Measurements from ENCODE around the gene CFHR1.
"Not testable (repeated sequence)": the region's sequence is repeated elsewhere in the genome, so short reads cannot be mapped to it uniquely, and the experiment has no call there.

CFHR1 gene

GRCh38 chr1:196819531-196819930, at the start of gene CFHR1:
TSS of gene CFHR1 (plus strand) at chr1:196819731. CDS start at chr1:196819845, 114 bp downstream.
- not testable (repeated sequence) for H3K4me3 ChIP-seq, H3K27ac ChIP-seq

GRCh38 chr1:196769823-196770222, 49.7 kb upstream of the CFHR1 start:
- not testable (repeated sequence) for H3K4me3 ChIP-seq, H3K27ac ChIP-seq

DNA sequence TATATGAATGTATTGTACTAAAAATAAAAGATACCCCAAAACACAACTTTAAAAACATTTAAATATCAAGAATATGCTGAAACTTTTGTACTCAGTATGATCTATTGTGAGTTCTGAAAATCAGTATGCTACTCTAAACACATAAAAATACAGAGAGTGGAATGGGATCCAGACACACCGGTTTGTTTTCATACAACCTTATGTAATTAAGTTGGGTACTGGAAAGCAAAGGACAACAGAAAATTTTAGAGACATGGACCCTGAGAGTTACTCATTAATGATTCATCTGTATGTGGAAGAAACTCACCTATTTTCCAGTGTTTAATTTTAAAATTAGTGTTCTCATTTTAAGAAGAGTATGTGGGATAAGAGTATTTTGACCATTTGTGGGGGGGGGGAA, 45.8 kb upstream of the CFHR1 start:
- Histone ChIP-seq H3K4me3 (no peak overlapping the region), H3K27ac (no peak overlapping the region)

GRCh38 chr1:196774175-196774574, 45.4 kb upstream of the CFHR1 start:
- Histone ChIP-seq H3K4me3 (no peak overlapping the region), H3K27ac (no peak overlapping the region)

DNA sequence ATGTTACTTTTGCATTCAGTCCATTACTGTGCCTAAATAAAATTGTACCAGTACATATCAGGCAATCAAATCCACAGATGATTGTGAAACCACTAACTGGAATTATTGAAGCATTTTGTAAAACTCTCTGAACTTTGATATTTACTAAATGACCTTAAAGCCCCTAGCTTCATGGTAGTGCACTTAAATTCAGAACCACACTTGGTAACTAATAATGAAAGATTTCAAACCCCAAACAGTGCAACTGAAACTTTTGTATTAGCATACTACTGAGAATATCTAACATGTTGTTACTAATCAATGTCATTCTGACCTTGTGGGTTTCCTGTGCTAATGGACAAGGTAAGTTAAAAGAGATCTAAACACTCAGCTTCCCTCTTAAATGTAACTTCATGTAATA, 44.9 kb upstream of the CFHR1 start, which contains the start of gene CFHR3:
Gene CFHR3 (plus strand): TSS at position 238 of the 400 bp plus-strand sequence. CDS start 47 bp downstream, at position 285.
- Histone ChIP-seq H3K27ac (no peak within 1 kb of the TSS), H3K4me3 (no peak within 1 kb of the TSS)

DNA sequence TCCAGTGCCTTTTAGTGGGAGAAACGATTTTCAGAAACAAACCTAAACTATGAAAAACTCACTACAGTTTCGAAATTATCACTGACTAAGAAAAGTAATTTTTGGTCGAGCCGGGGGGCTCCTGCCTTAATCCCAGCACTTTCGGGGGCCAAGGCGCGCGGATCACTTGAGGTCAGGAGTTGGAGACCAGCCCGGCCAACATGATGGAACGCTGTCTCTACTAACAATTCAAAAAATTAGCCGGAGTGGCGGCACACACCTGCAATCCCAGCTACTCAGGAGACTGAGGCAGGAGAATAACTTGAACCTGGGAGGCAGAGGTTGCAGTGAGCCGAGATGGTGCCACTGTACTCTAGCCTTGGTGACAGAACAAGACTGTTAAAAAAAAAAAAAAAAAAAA, 41.9 kb upstream of the CFHR1 start:
- Histone ChIP-seq H3K27ac (no peak overlapping the region), H3K4me3 (no peak overlapping the region)

GRCh38 chr1:196779093-196779492, 40.4 kb upstream of the CFHR1 start:
- H3K27ac ChIP-seq, result no peak overlapping the region
- H3K4me3 ChIP-seq, result no peak overlapping the region

GRCh38 chr1:196791252-196791651, 28.3 kb upstream of the CFHR1 start:
- H3K4me3 ChIP-seq, H3K27ac ChIP-seq: not testable (repeated sequence)

GRCh38 chr1:196794103-196794502, 25.4 kb upstream of the CFHR1 start:
- H3K27ac ChIP-seq, H3K4me3 ChIP-seq: not testable (repeated sequence)

DNA sequence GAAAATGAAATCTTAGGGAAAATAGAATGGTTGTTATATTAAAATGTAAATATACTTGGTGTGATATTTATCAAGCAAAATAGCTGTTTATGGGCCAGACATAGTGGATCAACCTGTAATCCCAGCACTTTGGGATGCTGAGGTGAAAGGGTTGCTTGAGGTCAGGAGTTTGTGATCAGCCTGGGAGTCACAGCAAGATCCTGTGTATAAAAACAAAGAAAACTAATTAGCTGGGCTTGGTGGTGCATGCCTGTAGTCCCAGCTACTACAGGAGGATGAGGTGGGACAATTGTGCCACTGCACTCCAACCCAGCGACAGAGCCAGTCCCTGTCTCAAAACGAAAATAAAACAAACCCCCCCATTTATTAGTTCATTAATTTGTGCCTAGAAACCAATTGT, 21.6 kb upstream of the CFHR1 start:
- Histone ChIP-seq H3K27ac (no peak overlapping the region), H3K4me3 (no peak overlapping the region)

- not testable (repeated sequence) for H3K4me3 ChIP-seq, H3K27ac ChIP-seq
These were observed 17.6 kb upstream of the CFHR1 start for GRCh38 chr1:196801920-196802319.

DNA sequence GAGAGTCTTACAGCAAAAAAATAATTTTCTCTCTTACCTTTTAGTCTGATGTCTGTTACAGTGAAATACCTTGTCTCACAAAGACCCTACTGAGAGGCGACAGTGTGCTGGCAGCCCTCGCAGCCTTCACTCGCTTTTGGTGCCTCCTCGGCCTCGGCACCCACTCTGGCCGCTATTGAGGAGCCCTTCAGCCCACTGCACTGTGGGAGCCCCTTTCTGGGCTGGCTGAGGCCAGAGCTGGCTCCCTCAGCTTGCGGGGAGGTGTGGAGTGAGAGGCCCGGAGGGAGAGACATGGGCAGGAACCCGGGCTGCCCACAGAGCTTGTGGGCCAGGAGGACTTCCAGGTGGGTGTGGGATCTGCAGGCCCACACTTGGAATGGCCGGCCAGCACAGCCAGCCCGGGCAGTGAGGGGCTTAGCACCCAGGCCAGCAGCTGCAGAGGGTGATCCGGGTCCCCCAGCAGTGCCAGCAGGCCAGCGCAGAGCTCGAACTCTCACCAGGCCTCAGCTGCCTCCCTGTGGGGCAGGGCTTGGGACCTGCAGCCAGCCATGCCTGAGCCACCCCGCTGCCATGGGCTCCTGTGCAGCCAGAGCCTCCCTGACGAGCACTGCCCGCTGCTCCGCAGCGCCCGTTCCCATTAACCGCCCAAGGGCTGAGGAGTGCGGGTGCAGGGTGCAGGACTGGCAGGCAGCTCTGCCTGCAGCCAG, 10.8 kb upstream of the CFHR1 start:
- no peak overlapping the region for H3K27ac ChIP-seq
- H3K4me3 ChIP-seq, result no peak overlapping the region

GRCh38 chr1:196817442-196817841, 2.1 kb upstream of the CFHR1 start:
- not testable (repeated sequence) for H3K4me3 ChIP-seq, H3K27ac ChIP-seq

DNA sequence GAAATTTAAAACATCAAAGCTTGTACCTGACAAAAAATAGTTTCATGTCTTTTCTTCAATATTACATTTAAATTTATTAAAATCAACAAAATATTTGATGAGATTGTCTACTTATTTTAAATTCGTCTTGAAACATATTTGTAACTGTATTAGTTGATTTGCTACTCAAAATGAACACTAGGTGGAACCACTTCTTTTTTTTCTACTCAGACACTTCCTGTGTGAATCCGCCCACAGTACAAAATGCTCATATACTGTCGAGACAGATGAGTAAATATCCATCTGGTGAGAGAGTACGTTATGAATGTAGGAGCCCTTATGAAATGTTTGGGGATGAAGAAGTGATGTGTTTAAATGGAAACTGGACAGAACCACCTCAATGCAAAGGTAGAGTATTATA, 8.3 kb downstream of the CFHR1 start:
- not testable (repeated sequence) for H3K4me3 ChIP-seq, H3K27ac ChIP-seq

GRCh38 chr1:196849613-196850492, 30.3 kb downstream of the CFHR1 start:
- H3K4me3 ChIP-seq, H3K27ac ChIP-seq: not testable (repeated sequence)

- Histone ChIP-seq H3K27ac (no peak overlapping the region), H3K4me3 (no peak overlapping the region)
These were observed 36.5 kb downstream of the CFHR1 start for GRCh38 chr1:196856053-196856452.

DNA sequence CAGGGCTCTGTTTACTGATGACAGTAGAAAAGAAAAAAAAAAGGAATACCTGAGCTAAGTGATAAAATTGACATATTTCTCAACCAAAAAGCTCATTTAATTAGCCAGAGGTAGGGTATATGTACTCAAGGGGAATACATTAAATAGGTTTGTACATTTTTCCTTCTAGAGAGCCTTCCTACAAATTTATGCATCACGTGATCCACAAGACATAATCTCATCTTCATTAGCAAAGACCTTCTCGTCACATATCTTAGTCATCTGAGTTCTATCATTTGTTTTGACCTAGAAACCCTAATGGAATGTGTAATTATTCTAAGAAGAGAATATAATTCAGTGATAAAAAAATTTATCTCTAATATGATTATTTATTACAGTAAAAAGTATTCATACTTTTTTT, 37.7 kb downstream of the CFHR1 start:
- no peak overlapping the region for H3K4me3 ChIP-seq
- no peak overlapping the region for H3K27ac ChIP-seq

DNA sequence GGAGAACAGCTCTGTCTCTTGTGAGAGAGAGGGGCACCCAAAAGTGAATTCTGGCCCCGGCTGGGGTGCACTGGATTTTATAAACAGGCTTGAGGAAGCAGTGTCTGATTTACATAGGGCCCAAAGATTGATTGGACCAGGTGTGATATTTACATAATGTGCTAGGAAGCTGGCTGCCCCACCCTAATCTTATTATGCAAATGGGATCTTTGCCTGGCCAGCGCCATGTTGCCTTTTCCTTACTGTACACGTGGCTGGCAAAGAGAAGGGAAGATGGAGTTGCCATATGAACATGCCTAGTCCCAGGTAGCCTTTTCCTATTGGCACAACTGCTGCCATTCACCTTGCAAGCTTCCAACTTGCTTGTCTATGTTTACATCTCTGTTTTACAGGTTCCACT, 39.3 kb downstream of the CFHR1 start:
- Histone ChIP-seq H3K4me3 (no peak overlapping the region), H3K27ac (no peak overlapping the region)

GRCh38 chr1:196860323-196860884, 40.9 kb downstream of the CFHR1 start:
- no peak overlapping the region for H3K27ac ChIP-seq
- H3K4me3 ChIP-seq, result no peak overlapping the region

GRCh38 chr1:196861429-196861828, 41.9 kb downstream of the CFHR1 start:
- H3K27ac ChIP-seq, result no peak overlapping the region
- no peak overlapping the region for H3K4me3 ChIP-seq

- no peak overlapping the region for H3K27ac ChIP-seq
- no peak overlapping the region for H3K4me3 ChIP-seq
These were observed 47.4 kb downstream of the CFHR1 start for GRCh38 chr1:196866974-196867373.
